ENCODE results near the gene LAMC2.

LAMC2 gene

DNA sequence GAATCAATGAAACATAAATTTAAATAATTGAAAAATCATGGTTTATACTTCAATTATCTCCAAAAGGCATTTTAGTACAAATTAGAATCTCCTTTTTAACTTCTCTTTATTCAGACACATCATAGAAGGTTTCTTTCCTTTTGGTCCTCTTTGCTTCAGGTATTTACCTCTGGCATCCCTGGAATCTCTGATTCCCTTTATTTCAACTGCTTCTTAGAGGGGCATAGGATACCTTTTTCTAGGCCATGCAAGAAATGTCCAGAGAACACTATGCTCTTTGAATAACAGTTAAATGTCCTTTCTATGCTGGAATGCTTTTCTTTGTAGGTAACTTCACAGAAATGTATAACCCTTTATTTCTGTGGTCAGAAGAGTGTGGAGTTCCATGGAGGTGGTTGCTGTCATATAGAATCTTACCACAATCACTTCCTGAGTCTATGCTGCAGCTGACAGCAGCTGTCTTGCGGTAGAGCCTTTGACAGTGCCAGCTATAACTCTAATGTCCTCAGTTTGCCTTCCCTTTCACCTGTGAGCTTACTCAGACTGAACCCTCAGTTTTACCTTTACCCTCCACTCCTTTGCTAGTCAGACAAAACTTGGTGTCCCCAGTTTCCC, 8.6 kb downstream of the LAMC2 start:
- TF ChIP-seq, protein P1, sequence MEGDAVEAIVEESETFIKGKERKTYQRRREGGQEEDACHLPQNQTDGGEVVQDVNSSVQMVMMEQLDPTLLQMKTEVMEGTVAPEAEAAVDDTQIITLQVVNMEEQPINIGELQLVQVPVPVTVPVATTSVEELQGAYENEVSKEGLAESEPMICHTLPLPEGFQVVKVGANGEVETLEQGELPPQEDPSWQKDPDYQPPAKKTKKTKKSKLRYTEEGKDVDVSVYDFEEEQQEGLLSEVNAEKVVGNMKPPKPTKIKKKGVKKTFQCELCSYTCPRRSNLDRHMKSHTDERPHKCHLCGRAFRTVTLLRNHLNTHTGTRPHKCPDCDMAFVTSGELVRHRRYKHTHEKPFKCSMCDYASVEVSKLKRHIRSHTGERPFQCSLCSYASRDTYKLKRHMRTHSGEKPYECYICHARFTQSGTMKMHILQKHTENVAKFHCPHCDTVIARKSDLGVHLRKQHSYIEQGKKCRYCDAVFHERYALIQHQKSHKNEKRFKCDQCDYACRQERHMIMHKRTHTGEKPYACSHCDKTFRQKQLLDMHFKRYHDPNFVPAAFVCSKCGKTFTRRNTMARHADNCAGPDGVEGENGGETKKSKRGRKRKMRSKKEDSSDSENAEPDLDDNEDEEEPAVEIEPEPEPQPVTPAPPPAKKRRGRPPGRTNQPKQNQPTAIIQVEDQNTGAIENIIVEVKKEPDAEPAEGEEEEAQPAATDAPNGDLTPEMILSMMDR (IDR thresholded peaks at IDR 0.05; ENCODE audit: control insufficient read depth, insufficient read depth, low read depth, low read length, missing control alignments), result no peak
- no peak for DNase-seq (ENCODE audit: low read depth)
- no peak overlapping the region for H3K4me3 ChIP-seq (ENCODE audit: control insufficient read depth, low read depth, low read length)

GRCh38 chr1:183195142-183195574, 9.1 kb downstream of the LAMC2 start:
- TF ChIP-seq, protein P1 (IDR thresholded peaks at IDR 0.05; ENCODE audit: control insufficient read depth, insufficient read depth, low read depth, low read length, missing control alignments), result no peak
- DNase-seq (ENCODE audit: low read depth), result no peak
- no peak overlapping the region for H3K4me3 ChIP-seq (ENCODE audit: control insufficient read depth, low read depth, low read length)

GRCh38 chr1:183197762-183198161, 11.7 kb downstream of the LAMC2 start:
- H3K4me3 ChIP-seq (ENCODE audit: control insufficient read depth, low read depth, low read length), result no peak overlapping the region
- TF ChIP-seq, protein P1 (IDR thresholded peaks at IDR 0.05; ENCODE audit: control insufficient read depth, insufficient read depth, low read depth, low read length, missing control alignments), result no peak

GRCh38 chr1:183198463-183198862, 12.4 kb downstream of the LAMC2 start:
- peak; percentile 46 for DNase-seq (ENCODE audit: low read depth)
- TF ChIP-seq, protein P1 (IDR thresholded peaks at IDR 0.05; ENCODE audit: control insufficient read depth, insufficient read depth, low read depth, low read length, missing control alignments), result no peak
- no peak overlapping the region for H3K4me3 ChIP-seq (ENCODE audit: control insufficient read depth, low read depth, low read length)

More at GRCh38 chr1:183197762-183198161, 11.7 kb downstream of the LAMC2 start:
- DNase-seq (ENCODE audit: low read depth), result no peak

DNA sequence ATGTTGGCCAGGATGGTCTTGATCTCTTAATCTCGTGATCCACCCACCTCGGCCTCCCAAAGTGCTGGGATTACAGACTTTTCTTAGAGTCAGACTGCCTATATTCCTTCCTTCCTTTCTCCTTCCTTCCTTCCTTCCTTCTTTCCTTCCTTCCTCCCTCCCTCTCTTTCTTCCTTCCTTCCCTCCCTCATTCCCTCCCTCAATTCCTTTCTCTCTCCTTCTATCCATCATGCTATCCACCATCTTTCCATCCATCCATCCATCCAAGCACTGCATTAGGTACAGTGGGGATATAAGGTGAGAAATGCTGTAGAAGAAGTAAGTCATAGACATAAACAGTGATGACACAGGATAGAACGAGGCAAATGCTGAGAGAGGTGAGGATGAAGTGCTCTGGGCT, 13.2 kb downstream of the LAMC2 start:
- TF ChIP-seq, protein P1 (IDR thresholded peaks at IDR 0.05; ENCODE audit: control insufficient read depth, insufficient read depth, low read depth, low read length, missing control alignments), result no peak
- no peak for DNase-seq (ENCODE audit: low read depth)
- H3K4me3 ChIP-seq (ENCODE audit: control insufficient read depth, low read depth, low read length), result no peak overlapping the region

DNA sequence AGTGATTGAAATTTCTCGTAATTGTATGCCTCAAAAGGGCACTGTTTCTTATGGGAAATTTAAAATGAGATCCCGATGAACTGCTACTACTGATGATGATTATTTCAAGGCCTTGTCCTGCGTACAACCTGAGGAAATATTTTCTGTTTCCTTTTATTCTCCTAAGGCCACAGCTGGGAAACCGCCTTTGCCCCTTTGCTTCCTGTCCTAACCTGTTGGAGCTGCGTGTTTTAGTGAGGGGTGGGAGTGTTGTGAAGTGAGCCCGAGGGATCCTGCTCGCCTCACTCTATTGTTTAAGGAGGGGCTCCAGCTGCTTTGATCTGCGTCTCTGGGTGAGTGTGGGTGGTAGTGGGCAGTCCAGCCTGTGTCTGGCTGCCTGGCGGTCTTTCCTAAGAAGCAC, 14.4 kb downstream of the LAMC2 start:
- no peak overlapping the region for H3K4me3 ChIP-seq (ENCODE audit: control insufficient read depth, low read depth, low read length)
- no peak for DNase-seq (ENCODE audit: low read depth)
- TF ChIP-seq, protein P1 (IDR thresholded peaks at IDR 0.05; ENCODE audit: control insufficient read depth, insufficient read depth, low read depth, low read length, missing control alignments), result no peak
